HEK293T (cell line): ENCODE results near the gene MAGI2.

Source experiments
- ARNT ChIP-seq: fragments of 450-650 bp; IDR thresholded peaks from 2 replicates; pipeline ENCODE4 v1.6.1; 2017; ENCODE audit warnings: mild to moderate bottlenecking
- BHLHE40 ChIP-seq: fragments of 450-650 bp; IDR thresholded peaks from 2 replicates; pipeline ENCODE4 v1.6.1; 2016; ENCODE audit warnings: mild to moderate bottlenecking, moderate library complexity, borderline replicate concordance
- CTBP1 ChIP-seq: fragments of 450-650 bp; IDR thresholded peaks from 2 replicates; pipeline ENCODE4 v1.6.1; 2016; ENCODE audit warnings: borderline replicate concordance
- ELF4 ChIP-seq: fragments of 450-650 bp; IDR thresholded peaks from 2 replicates; pipeline ENCODE4 v1.6.1; 2017; ENCODE audit warnings: antibody characterized with exemption
- FOXK2 ChIP-seq: fragments of 450-650 bp; IDR thresholded peaks from 2 replicates; pipeline ENCODE4 v1.6.1; 2016; ENCODE audit warnings: mild to moderate bottlenecking
- HDGF ChIP-seq: fragments of 450-650 bp; IDR thresholded peaks from 2 replicates; pipeline ENCODE4 v1.6.1; 2017; ENCODE audit warnings: antibody characterized with exemption, borderline replicate concordance
- L3MBTL2 ChIP-seq: fragments of 450-650 bp; conservative IDR thresholded peaks from 2 replicates; pipeline ENCODE4 v1.6.1; 2016; ENCODE audit warnings: mild to moderate bottlenecking
- NFRKB ChIP-seq: fragments of 450-650 bp; IDR thresholded peaks from 2 replicates; pipeline ENCODE4 v1.6.1; 2016; ENCODE audit warnings: mild to moderate bottlenecking, moderate library complexity
- PKNOX1 ChIP-seq: fragments of 450-650 bp; IDR thresholded peaks from 2 replicates; pipeline ENCODE4 v1.6.1; 2016
- SP1 ChIP-seq: fragments of 450-650 bp; IDR thresholded peaks from 2 replicates; pipeline ENCODE4 v1.6.1; 2017
- SUZ12 ChIP-seq: fragments of 450-650 bp; IDR thresholded peaks from 2 replicates; pipeline ENCODE4 v1.6.1; 2016; ENCODE audit warnings: mild to moderate bottlenecking
- ZNF384 ChIP-seq: fragments of 450-650 bp; IDR thresholded peaks from 2 replicates; pipeline ENCODE4 v1.6.1; 2016

DNA sequence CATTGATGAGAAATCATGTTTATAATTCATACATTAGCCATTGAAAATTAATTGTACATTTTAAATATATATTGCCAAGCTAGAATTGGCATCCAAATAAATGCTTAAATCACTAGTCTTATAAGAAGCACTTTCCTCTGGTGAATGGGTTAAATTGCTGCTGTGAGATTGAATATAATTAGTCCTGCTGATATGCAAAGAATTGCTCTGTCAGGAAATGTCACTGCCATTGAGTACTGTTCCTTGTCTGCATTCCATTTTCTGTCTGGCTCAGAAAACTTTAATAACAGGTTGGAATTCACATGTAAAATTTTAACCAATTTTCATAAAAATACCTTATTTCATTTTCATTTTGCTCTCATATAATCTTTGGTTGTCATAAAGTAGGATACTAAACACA lies 589.1 kb downstream of the MAGI2 start:
- no peak for TF ChIP-seq SP1
- no peak for TF ChIP-seq L3MBTL2
- TF ChIP-seq ELF4 = no peak
- no peak for TF ChIP-seq BHLHE40
- no peak for TF ChIP-seq SUZ12
- no peak for TF ChIP-seq ARNT
- TF ChIP-seq NFRKB = no peak
- no peak for TF ChIP-seq FOXK2
- TF ChIP-seq HDGF = no peak
- no peak for TF ChIP-seq PKNOX1
- TF ChIP-seq CTBP1 = no peak
- TF ChIP-seq ZNF384 = no peak
